Measurements from ENCODE around the gene EMILIN3.

The EMILIN3 gene, protein sequence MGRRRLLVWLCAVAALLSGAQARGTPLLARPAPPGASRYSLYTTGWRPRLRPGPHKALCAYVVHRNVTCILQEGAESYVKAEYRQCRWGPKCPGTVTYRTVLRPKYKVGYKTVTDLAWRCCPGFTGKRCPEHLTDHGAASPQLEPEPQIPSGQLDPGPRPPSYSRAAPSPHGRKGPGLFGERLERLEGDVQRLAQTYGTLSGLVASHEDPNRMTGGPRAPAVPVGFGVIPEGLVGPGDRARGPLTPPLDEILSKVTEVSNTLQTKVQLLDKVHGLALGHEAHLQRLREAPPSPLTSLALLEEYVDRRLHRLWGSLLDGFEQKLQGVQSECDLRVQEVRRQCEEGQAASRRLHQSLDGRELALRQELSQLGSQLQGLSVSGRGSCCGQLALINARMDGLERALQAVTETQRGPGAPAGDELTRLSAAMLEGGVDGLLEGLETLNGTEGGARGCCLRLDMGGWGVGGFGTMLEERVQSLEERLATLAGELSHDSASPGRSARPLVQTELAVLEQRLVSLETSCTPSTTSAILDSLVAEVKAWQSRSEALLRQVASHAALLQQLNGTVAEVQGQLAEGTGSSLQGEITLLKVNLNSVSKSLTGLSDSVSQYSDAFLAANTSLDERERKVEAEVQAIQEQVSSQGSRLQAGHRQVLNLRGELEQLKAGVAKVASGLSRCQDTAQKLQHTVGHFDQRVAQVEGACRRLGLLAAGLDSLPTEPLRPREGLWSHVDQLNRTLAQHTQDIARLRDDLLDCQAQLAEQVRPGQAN

DNA sequence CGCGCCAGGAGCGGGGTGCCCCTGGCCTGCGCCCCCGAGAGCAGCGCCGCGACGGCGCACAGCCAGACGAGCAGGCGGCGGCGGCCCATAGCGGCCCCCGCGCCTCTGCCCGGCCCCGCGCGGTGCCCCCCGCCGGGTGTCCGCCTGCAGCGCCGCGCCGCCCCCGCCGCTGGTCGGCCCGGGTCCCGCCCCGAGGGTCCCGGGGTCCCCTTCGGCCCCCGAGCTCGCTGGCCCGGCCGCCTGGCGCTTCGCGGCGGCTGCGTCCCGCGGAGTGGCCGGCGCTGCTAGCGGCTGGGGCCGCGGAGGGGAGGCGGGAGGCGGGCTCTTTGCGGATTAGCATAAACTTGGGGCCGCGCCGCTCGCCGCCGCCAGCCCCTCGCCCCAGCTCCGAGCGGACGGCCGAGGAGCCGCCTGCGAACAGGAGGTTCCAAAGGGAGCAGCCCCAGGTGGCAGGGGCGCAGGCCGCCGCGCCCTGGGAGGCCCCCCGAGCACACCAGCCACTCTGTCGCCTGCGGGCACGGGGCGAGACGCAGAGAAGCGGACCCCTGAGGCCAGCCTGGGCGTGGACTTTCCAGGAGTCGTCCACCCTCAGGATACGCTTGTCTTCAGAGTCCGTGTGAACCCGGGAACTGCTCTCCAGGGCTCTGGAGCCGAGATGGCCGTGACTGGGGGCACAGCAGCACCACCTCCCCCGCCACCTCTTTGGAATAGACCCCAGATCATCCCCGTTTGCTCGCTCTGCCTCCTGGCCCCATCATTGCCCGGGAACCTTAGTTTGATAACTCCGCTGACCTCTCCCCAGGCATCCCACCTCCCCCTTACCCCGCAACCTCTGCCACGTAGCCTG lies at the start of gene EMILIN3:
TSS of gene EMILIN3 (minus strand) at position 273 of the 847 bp plus-strand sequence. CDS start at position 89, 184 bp downstream.
- no peak for DNase-seq (ENCODE audit: low spot score)

DNA sequence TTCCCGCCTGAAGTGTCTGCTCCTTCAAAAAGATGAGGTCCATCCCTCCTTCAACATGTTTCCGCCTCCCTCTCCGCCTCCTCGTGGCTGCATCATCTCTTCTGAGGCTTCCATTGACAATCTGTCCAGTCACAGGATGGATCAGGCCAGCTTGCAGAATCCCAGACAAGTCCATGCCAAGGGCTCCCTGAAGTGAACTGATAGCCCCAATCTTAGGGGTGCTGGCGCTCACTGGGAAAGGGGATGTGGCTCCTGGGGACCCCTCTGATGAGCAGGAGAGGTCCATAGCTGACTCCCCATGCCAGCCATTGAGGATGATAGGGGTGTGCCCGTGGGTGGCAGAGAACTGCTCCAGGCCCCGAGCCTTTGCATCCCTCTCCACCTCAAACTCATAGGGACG lies 48.6 kb upstream of the EMILIN3 start:
- no peak for DNase-seq (ENCODE audit: low spot score)

DNA sequence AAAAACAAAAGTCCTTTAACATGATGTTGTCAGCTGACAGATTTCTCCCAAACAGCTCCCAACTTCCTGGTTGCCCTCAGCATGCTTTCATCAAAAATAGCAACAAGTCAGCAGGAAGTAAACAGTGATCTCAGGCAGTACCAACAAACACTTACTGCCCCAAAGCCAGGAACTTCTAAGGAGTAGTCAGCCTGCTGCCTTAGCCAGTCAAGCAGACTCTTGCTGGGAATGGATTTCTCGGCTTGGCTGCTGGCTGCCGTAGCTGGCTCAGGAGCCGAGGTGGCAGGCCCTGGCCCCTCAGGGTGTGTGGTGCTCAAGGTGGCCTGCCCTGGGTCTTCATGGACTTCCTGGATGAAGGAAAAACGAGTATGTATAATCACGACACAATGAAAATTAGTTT lies 46.6 kb upstream of the EMILIN3 start:
- DNase-seq (ENCODE audit: low spot score): no peak

- no peak for DNase-seq (ENCODE audit: low spot score)
Observed at GRCh38 chr20:41412324-41413120, 45.9 kb upstream of the EMILIN3 start.

DNA sequence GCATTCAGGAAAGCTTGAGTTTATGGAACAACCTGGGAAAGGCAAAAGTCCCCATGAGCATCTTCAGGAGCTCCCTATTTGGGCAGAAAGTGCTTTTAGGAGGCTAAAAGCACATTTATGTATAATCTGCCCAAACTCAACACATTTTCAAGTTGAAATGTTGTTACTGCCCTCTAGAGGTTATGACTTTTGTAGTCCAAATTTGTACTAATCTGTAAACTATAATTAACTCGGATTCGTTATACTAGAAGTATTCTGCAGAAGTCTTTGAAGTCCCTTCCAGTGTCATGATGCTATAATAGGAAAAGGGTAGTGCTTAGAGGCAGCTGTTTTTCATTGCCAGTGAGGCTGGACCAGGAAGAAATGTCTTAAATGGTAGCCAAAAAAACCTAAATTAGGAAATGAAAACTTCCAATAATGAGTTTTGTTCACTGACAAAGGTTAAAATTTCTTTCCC lies 44.8 kb upstream of the EMILIN3 start:
- peak; percentile 68 for DNase-seq (ENCODE audit: low spot score)

- DNase-seq (ENCODE audit: low spot score): peak; percentile 19
Observed at GRCh38 chr20:41408986-41409385, 42.4 kb upstream of the EMILIN3 start.

DNA sequence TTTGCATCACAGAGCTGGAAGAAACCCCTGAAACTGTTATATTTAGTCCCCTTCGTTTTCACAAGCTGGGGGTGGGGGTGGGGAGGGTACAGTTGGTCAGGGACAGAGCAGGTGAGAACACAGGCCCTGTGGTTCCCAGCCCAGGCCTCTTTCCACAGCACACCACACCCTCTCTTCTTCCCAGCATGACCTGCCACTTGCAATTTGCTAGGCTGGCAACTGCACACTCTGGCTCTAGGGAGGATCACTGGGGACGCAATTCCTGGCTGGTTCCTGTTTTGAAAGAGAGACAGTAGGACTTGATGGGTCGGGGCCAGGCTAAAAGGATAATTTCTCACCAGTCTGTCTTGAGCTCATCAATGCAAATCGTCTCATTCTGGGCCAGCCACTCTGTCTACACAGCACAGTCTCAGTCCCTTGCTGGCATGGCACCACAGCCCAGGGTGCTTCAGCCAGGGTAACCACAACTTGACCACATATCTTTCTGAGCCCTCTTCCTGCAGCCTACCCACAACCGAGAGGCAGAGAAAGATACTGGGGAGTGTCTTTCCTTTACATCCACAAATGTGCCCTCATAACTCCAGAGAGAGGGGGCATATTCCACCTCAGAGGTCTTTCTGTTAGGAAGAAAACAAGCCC lies 41.7 kb upstream of the EMILIN3 start:
- peak; percentile 13 for DNase-seq (ENCODE audit: low spot score)

DNA sequence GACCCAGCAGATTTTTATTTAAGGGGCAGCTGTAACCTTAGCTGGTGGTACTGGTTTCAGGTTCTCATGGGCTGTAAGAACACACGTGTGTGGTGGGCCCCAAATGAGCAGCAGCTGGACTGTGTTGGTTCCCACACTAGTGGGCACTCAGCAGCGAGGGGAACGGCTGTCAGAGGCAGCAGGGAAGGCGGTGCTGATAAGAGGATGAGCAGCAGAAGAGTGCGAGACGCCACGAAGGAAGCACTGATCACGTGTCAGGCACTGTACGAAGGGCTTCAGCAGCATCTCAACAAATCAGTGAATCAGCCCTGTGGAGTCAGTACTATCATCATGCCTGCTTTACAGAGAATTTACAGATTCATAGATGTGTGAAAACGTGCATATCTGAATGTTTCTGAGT lies 41.0 kb upstream of the EMILIN3 start:
- DNase-seq (ENCODE audit: low spot score): no peak

- DNase-seq (ENCODE audit: low spot score): no peak
Observed at GRCh38 chr20:41406896-41407444, 40.4 kb upstream of the EMILIN3 start.

GRCh38 chr20:41406353-41406752 lies 39.7 kb upstream of the EMILIN3 start:
- DNase-seq (ENCODE audit: low spot score): no peak

DNA sequence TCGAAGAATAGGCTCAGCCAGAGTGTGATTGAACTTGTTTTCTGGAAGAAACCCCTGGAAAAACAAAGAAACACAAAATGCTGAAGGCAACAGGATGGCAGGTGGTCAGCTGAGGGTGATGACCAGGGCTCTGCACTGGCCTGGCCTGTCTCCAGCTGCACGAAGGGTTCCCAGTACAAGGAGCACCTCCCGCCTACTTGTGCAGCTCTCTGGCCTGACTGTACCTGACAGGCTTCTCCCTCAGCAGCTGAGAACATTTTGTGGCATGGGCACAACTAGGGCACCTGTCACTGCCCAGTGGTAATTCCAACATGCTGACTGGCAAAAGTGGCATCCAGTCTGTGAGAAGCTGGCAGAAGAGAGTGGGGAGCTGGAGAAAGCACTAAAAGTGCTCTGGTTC lies 38.8 kb upstream of the EMILIN3 start:
- no peak for DNase-seq (ENCODE audit: low spot score)

DNA sequence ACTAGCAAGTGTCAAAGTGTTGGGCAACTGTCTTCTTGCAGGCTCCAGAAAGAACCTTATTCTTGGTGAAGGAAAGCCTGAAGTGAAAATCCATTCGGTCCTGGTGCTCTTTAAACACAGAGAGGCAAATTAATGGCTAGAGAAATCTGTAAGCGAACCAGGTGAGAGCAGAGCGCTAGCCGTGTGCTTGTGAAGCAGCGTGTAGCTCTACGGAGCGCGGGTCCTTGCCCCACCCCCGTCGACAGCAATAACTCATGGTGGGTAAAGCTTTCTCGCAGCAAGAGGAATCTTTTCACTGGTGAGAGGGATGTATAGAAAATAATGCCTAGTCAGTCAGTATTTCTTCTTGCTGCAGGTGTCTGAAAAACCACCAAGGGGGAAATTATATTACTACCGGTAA lies 37.0 kb upstream of the EMILIN3 start:
- DNase-seq (ENCODE audit: low spot score): no peak

DNA sequence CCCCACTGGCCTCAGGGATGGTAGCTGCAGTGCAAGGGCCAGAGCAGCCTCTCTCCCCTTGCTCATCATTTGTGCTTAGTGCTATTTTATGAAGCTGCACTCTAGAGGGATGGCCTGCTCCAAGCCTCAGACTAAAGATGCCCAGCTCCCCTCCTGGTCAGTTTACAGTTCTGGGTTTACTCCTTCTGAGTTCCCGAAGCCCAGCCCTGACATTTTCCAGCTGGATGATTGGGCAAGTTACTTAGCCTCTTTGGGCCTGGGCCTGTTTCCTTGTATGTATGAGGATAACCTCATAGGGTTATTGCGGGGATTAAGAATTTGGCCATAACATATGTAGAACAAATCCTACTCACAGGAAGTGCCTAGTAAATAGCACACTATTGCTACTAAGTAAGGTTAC lies 31.8 kb upstream of the EMILIN3 start:
- DNase-seq (ENCODE audit: low spot score): no peak

- DNase-seq (ENCODE audit: low spot score): peak; percentile 36
Observed at GRCh38 chr20:41395667-41396664, 29.3 kb upstream of the EMILIN3 start.

DNA sequence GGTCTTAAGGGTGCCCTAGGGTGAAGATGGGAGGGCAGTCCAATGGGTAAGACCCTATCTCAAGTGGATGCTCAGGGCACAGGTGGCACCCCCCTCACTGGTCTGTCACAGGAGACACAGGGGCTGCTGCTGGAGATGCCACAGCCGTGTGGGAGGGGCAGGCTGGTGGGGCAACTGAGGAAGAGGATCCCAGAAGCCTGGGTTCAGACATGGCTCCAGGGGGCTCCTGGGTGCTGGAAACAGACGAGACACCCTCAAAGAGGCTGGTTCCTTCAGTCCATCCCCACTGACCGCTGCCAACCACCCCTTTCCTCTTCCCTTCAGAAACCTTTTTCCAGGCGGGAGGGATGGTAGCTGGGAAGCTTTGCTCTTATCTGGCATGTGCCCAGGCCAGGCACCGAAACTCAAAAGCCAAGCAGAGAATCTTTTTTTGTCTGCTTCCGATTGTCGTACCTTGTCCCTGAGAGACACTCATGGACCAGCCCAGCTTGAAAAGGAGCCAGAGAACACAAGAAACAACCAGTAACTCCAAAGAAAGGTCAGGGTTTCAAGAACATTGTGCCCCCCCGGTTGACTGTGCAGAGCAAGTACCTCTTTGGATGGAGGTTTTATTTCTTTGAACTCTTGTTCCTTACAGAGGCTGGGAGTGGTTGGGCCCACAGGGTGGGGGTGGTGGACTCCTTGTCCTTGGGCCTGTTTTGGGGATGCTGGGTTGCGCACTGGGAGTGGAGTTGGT lies 28.5 kb upstream of the EMILIN3 start:
- DNase-seq (ENCODE audit: low spot score): no peak

DNA sequence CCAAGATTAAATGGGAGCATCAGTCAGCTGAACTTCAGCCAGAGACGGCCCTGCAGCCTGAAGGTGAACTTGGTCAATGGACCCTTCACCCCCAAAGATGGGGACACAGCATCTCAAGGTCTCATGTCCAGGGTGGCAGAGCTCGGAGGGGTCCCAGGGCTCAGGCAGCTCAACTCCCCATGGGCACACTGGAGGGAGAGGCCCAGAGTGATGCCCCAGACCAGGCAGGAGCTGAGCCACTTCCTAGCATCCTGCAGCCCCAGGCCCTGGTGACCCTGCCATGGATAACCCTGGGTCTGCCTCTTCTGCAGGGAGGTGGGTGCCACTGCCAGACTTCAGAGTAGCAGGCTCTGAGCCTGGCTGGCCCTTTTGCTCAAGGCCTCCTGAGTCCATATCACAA lies 27.5 kb upstream of the EMILIN3 start:
- DNase-seq (ENCODE audit: low spot score): no peak

DNA sequence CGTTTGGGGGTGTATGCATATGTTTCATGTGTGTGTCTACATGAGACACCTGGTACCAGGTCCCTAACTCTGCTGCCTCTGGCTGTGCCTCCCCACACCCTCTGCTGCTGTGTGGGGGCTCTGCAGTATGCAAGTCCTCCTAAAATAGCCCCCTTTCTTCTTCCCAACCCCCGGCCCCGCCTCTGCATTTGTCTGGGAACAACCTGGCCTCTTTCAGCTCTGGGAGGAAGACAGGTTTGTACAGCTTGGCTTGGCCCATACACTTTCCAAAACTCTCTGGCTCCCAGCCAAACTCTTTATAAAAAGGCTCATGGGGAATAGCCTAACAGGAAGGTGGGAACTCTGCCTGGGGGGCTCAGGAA lies 27.1 kb upstream of the EMILIN3 start:
- no peak for DNase-seq (ENCODE audit: low spot score)

- no peak for DNase-seq (ENCODE audit: low spot score)
Observed at GRCh38 chr20:41392871-41393704, 26.5 kb upstream of the EMILIN3 start.

Measured in AG08395 (cell line).